Muscle of leg (tissue), 11 donors: ENCODE results near the gene ROBO2. TPM values are rescaled to one million over a fixed set of nuclear protein-coding genes. Genes with fewer than 3 reads are reported as not detected.

Experiments used
- DNase-seq: peaks from one replicate; pipeline ENCODE4 v3.0.0; 2013
- H3K27ac ChIP-seq: one replicate; pipeline ENCODE4 v1.5.1; 2013; ENCODE audit warnings: mild to moderate bottlenecking, low read length, control low read depth
- H3K27me3 ChIP-seq: one replicate; pipeline ENCODE4 v1.6.1; 2013; ENCODE audit warnings: low read length; ENCODE audit not compliant: control insufficient read depth, insufficient read depth
- H3K36me3 ChIP-seq: one replicate; pipeline ENCODE4 v1.6.1; 2013; ENCODE audit warnings: low read length; ENCODE audit not compliant: control insufficient read depth, insufficient read depth
- H3K4me1 ChIP-seq: one replicate; pipeline ENCODE4 v1.6.1; 2013; ENCODE audit warnings: low read length; ENCODE audit not compliant: control insufficient read depth, insufficient read depth
- H3K4me3 ChIP-seq: one replicate; pipeline ENCODE4 v1.5.1; 2013; ENCODE audit warnings: low read length, control low read depth
- H3K9me3 ChIP-seq: replicated peaks from 2 replicates; pipeline ENCODE4 v1.6.1; 2013; ENCODE audit warnings: low read depth, low read length; ENCODE audit not compliant: control insufficient read depth
- WGBS: methylation state at CpG from one replicate; pipeline ENCODE4 v1.1.5; 2013; ENCODE audit warnings: missing lambda C conversion rate; ENCODE audit not compliant: insufficient coverage; 5-methylcytosine and 5-hydroxymethylcytosine counted together
- polyA plus RNA-seq, 8 donors: library from polyadenylated mRNA; unstranded; fragments of 120-200 nt; gene quantifications; one replicate each; pipeline versions ENCODE4 v1.2.1 to v1.2.3, GENCODE V29; 2013; ENCODE audit warnings: inconsistent platforms in 1 of 8, low replicate concordance in 1 of 8; ENCODE audit not compliant: insufficient read length in 8 of 8, insufficient read depth in 1 of 8
- total RNA-seq: library from RNA; stranded (reverse); fragments of 120-200 nt; gene quantifications from one replicate; pipeline ENCODE4 v1.2.4, GENCODE V29; 2013

Gene ROBO2
- total and polyA plus RNA-seq, 9 donors: 2.8 to 14.6 (median 4.8) TPM

DNA sequence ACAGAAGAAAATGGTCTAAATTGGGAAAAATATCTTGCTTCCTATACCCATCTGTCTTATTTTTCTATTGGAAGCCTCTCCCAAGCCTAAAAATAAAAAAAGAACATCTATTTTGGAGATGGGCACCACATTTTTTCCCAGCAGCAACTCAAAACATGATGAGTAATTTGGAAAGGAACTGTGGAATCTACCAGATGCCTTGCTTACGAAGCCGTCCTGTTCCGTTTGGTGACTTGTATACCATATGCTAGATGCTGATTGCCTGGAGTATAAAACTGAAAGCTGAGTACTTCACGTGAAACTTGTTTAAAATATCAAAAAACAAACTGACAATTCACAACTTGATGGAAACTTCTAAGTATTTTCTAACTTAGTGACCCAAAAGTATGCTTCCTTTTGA, 491.0 kb downstream of the ROBO2 start:
- DNase-seq: peak; percentile 36
- Histone ChIP-seq H3K27ac (no peak overlapping the region), H3K9me3 (peaks cover 3% of the 10 kb centered on the region), H3K36me3 (no peaks in the 10 kb centered on the region), H3K27me3 (no peaks in the 10 kb centered on the region), H3K4me1 (no peaks in the 10 kb centered on the region), H3K4me3 (no peak overlapping the region)
- no CpG with 5 or more reads among the region's 4 CpGs for WGBS

- H3K9me3 ChIP-seq: peaks cover 3% of the 10 kb centered on the region
- WGBS: no CpG with 5 or more reads among the region's 2 CpGs
- H3K4me1 ChIP-seq: no peaks in the 10 kb centered on the region
- H3K27me3 ChIP-seq: no peaks in the 10 kb centered on the region
- no peak for DNase-seq
- H3K27ac ChIP-seq: no peak overlapping the region
- no peak overlapping the region for H3K4me3 ChIP-seq
- H3K36me3 ChIP-seq: no peaks in the 10 kb centered on the region
Measured at GRCh38 chr3:77535116-77535515, 495.2 kb downstream of the ROBO2 start.

DNA sequence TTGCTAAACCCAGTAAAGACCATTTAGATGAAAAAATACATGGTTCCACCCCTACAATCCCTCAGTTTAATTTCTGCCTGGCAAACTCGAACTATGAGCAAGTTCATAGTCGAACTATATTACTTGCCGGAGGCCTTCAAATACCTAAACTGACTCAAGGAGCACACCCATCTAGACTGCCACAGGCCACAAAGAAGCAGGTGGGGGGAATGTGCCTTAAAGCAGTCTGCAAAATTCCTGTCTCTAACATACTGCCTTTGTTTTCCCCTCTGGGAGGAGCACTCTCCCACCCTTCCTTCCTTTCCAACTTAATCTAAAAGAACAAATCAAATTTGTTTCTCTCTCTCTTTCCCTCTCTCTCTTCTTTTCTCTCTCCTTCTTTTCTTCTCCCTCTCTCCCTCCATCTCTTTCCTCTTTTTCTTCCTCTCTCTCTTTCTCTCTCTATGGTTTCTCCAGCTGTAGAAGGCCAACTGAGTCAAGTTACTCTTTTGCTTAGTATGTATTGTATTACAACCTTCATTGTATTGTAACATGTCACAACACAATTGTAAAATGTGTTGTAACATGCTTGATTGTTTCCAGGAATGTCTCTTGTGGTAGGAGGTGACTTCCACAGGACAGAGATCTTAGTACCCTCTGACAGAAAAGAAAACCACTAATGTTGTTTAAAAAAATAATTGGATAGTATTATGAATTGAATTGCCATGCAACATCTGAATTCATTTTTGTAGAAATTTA, 496.3 kb downstream of the ROBO2 start:
- Histone ChIP-seq H3K4me1 (no peaks in the 10 kb centered on the region), H3K36me3 (no peaks in the 10 kb centered on the region), H3K27ac (no peak overlapping the region), H3K4me3 (no peak overlapping the region), H3K9me3 (peaks cover 3% of the 10 kb centered on the region), H3K27me3 (no peaks in the 10 kb centered on the region)
- no peak for DNase-seq
- 100% methylated on average over 2 of the region's 3 CpGs for WGBS

- Histone ChIP-seq H3K36me3 (no peaks in the 10 kb centered on the region), H3K4me3 (no peak overlapping the region), H3K27me3 (no peaks in the 10 kb centered on the region), H3K27ac (no peak overlapping the region), H3K9me3 (no peaks in the 10 kb centered on the region), H3K4me1 (no peaks in the 10 kb centered on the region)
- WGBS: no CpG with 5 or more reads among the region's 11 CpGs
- no peak for DNase-seq
Measured at GRCh38 chr3:77539014-77539413, 499.1 kb downstream of the ROBO2 start.

- H3K4me1 ChIP-seq: no peaks in the 10 kb centered on the region
- H3K27me3 ChIP-seq: no peaks in the 10 kb centered on the region
- H3K4me3 ChIP-seq: no peak overlapping the region
- H3K36me3 ChIP-seq: no peaks in the 10 kb centered on the region
- no peak for DNase-seq
- no peak overlapping the region for H3K27ac ChIP-seq
- H3K9me3 ChIP-seq: no peaks in the 10 kb centered on the region
- WGBS: 96% methylated on average over 2 of the region's 2 CpGs
Measured at GRCh38 chr3:77539677-77540076, 499.8 kb downstream of the ROBO2 start.

DNA sequence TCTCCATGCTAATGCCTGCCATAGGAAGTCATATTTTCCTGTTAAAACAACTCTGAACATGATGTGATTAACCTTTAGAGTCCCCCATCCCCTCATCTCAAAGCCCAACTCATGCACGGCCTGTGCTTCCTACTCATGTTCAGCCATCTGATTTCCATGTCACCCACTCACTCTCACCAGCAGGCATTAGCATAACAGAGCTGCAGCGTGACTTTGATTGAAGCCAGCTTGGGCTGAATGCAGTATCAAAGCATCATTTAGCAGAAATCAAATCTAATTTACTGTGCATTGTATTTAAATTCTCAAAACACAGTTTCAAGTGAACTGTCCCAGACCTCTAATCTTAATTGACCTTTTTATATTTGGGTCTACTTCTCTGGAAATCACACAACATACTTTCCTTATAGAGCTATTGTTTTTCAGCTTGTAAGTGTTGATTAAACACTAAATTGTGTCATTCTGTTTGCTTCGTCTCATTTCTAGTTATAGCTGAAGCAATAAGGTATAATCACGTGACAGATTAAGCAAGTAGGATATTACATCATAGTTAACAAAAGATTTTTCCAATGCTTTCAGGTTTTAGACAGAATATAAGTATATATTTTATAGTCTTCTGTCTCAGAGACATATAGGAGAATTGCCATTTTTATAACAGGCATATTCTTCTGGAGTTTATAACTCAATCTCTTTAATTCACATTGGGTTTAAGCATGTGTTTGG, 501.5 kb downstream of the ROBO2 start:
- 24% methylated on average over 2 of the region's 4 CpGs for WGBS

DNA sequence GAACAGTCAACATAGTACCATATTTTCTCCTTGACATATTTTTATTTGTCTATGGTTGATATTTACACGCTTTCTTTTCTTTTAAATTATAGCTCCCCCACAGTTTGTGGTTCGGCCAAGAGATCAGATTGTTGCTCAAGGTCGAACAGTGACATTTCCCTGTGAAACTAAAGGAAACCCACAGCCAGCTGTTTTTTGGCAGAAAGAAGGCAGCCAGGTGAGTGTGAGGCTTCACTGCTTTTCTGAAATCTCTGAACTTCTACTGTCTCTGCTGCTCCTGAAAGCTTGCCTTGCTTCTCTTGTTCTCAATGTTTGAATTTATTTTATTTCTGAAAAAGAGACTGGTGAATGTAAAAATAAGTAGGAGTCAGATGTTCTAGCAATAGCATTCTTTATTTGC, 506.3 kb downstream of the ROBO2 start:
- Histone ChIP-seq H3K27me3 (no peaks in the 10 kb centered on the region), H3K27ac (no peak overlapping the region), H3K9me3 (no peaks in the 10 kb centered on the region), H3K4me3 (no peak overlapping the region), H3K4me1 (no peaks in the 10 kb centered on the region), H3K36me3 (no peaks in the 10 kb centered on the region)
- no peak for DNase-seq
- WGBS: no CpG with 5 or more reads among the region's 3 CpGs

More for the DNA sequence above, 501.5 kb downstream of the ROBO2 start:
- Histone ChIP-seq H3K4me3 (no peak overlapping the region), H3K27me3 (no peaks in the 10 kb centered on the region), H3K4me1 (no peaks in the 10 kb centered on the region), H3K9me3 (no peaks in the 10 kb centered on the region), H3K36me3 (no peaks in the 10 kb centered on the region), H3K27ac (no peak overlapping the region)
- DNase-seq: no peak

DNA sequence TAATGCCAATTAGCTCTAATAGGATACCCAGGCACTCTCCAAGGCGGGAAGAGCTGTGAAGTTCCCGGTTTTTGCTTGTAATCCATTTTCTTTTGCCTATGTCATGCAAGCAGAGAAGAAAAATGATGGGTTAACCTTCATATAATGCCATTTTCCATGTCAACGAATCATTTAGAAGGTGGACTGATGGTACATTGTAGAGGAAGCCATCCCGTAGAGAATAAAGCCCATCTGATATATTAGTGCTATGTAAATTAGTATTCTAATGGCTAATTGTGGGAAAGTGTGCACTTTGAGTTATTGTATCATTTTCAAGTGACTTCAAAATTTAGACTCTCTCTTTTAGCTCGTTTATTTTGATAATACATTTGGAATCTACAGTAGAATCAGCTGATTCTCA, 509.1 kb downstream of the ROBO2 start:
- no peaks in the 10 kb centered on the region for H3K4me1 ChIP-seq
- no peaks in the 10 kb centered on the region for H3K36me3 ChIP-seq
- H3K27me3 ChIP-seq: no peaks in the 10 kb centered on the region
- no peak overlapping the region for H3K4me3 ChIP-seq
- no peak overlapping the region for H3K27ac ChIP-seq
- no CpG with 5 or more reads among the region's 5 CpGs for WGBS
- no peak for DNase-seq
- H3K9me3 ChIP-seq: no peaks in the 10 kb centered on the region

GRCh38 chr3:77553240-77553639, 513.3 kb downstream of the ROBO2 start:
- no peaks in the 10 kb centered on the region for H3K36me3 ChIP-seq
- H3K4me3 ChIP-seq: no peak overlapping the region
- WGBS: no CpG with 5 or more reads among the region's 1 CpG
- no peak for DNase-seq
- H3K4me1 ChIP-seq: no peaks in the 10 kb centered on the region
- H3K9me3 ChIP-seq: no peaks in the 10 kb centered on the region
- no peaks in the 10 kb centered on the region for H3K27me3 ChIP-seq
- no peak overlapping the region for H3K27ac ChIP-seq

GRCh38 chr3:77562089-77562488, 522.2 kb downstream of the ROBO2 start:
- Histone ChIP-seq H3K4me3 (no peak overlapping the region), H3K36me3 (no peaks in the 10 kb centered on the region), H3K27ac (no peak overlapping the region), H3K27me3 (no peaks in the 10 kb centered on the region), H3K9me3 (no peaks in the 10 kb centered on the region), H3K4me1 (no peaks in the 10 kb centered on the region)
- DNase-seq: no peak
- no CpG with 5 or more reads among the region's 2 CpGs for WGBS
